Measurements from ENCODE around the gene TMEM135.

GRCh38 chr11:87326594-87326993 lies 288.9 kb downstream of the TMEM135 start:
- TF ChIP-seq CTCF (IDR thresholded peaks at IDR 0.05) (no peak), POLR2A (IDR thresholded peaks at IDR 0.05) (no peak)

All from right lobe of liver (tissue), 4 donors.